Fibroblast of the conjunctiva (primary cell): Measurements from ENCODE around the gene XPNPEP2.
"Not testable (repeated sequence)": the region's sequence is repeated elsewhere in the genome, so short reads cannot be mapped to it uniquely, and the experiment has no call there.

Experiments used
- DNase-seq: peaks from one replicate; pipeline ENCODE4 v3.0.0-alpha.2; 2010; ENCODE audit warnings: low read depth

XPNPEP2 gene

GRCh38 chrX:129719931-129720530, 18.7 kb upstream of the XPNPEP2 start:
- DNase-seq = no peak

- DNase-seq = no peak
These were observed 18.0 kb upstream of the XPNPEP2 start for GRCh38 chrX:129720741-129721140.

GRCh38 chrX:129721414-129721813, 17.4 kb upstream of the XPNPEP2 start:
- no peak for DNase-seq

- DNase-seq = no peak
These were observed 16.9 kb upstream of the XPNPEP2 start for GRCh38 chrX:129721870-129722269.

GRCh38 chrX:129723511-129723910, 15.3 kb upstream of the XPNPEP2 start:
- DNase-seq = no peak

- DNase-seq = no peak
These were observed 14.0 kb upstream of the XPNPEP2 start for GRCh38 chrX:129724754-129725153.

- peak; percentile 49 for DNase-seq
These were observed 12.3 kb upstream of the XPNPEP2 start for GRCh38 chrX:129726307-129727111.

- no peak for DNase-seq
These were observed 10.7 kb upstream of the XPNPEP2 start for GRCh38 chrX:129728061-129728460.

- no peak for DNase-seq
These were observed 7.6 kb upstream of the XPNPEP2 start for GRCh38 chrX:129731228-129731627.

- DNase-seq = no peak
These were observed 5.9 kb upstream of the XPNPEP2 start for GRCh38 chrX:129732857-129733256.

GRCh38 chrX:129733335-129733734, 5.4 kb upstream of the XPNPEP2 start:
- DNase-seq = no peak

- no peak for DNase-seq
These were observed 2.3 kb upstream of the XPNPEP2 start for GRCh38 chrX:129736491-129736890.

GRCh38 chrX:129737916-129738315, 863 bp upstream of the XPNPEP2 start:
- DNase-seq = no peak

GRCh38 chrX:129739578-129739977, 799 bp downstream of the XPNPEP2 start:
- no peak for DNase-seq

- no peak for DNase-seq
These were observed 3.3 kb downstream of the XPNPEP2 start for GRCh38 chrX:129741880-129742758.

GRCh38 chrX:129742759-129743152, 4.0 kb downstream of the XPNPEP2 start:
- DNase-seq = not testable (repeated sequence)

GRCh38 chrX:129743821-129744220, 5.0 kb downstream of the XPNPEP2 start:
- DNase-seq = no peak

GRCh38 chrX:129744861-129745321, 6.1 kb downstream of the XPNPEP2 start:
- DNase-seq = no peak

- DNase-seq = no peak
These were observed 8.0 kb downstream of the XPNPEP2 start for GRCh38 chrX:129746557-129747470.

- DNase-seq = no peak
These were observed 8.8 kb downstream of the XPNPEP2 start for GRCh38 chrX:129747533-129747932.

GRCh38 chrX:129748305-129748704, 9.5 kb downstream of the XPNPEP2 start:
- DNase-seq = peak; percentile 94
